ENCODE data around the gene LGMN. TPM values are rescaled to one million over a fixed set of nuclear protein-coding genes. Genes with fewer than 3 reads are reported as not detected.

The LGMN gene
- total and polyA plus RNA-seq, 2 donors (not counting 1 experiment from before 2014, with no cell fraction given), result 17.6 to 21.1 TPM

GRCh38 chr14:92717571-92718042 is 30.8 kb downstream of the LGMN start:
- no peak overlapping the region for H3K9ac ChIP-seq (ENCODE audit: low read length)
- no peaks in the 10 kb centered on the region for H3K79me2 ChIP-seq (ENCODE audit: control insufficient read depth, insufficient read depth, low read length)
- no peak for DNase-seq
- Mint-ChIP-seq H3K9me3 (ENCODE audit: insufficient read depth) (no peaks in the 10 kb centered on the region), H3K27ac (no peak overlapping the region), H3K27me3 (no peaks in the 10 kb centered on the region), H3K4me1 (peaks cover 2% of the 10 kb centered on the region), H3K4me3 (no peak overlapping the region)
- TF ChIP-seq EZH2 (IDR thresholded peaks at IDR 0.05; ENCODE audit: borderline replicate concordance, insufficient read depth, low read depth, low read length, poor library complexity, severe bottlenecking), result no peak
- TF ChIP-seq CTCF (IDR thresholded peaks at IDR 0.05), result no peak
- H3K9me3 ChIP-seq (ENCODE audit: control extremely low read depth in 1 of 3, control insufficient read depth in 2 of 3, insufficient read depth in 1 of 3, low read length in 2 of 3), result no peaks in the 10 kb centered on the region
- ChIA-PET CTCF (interaction anchor here (1.0 to 17.0 kb wide), 4 partner anchors 9 to 69 kb away, joined by 3 to 337 read pairs (median 6); partner anchors contain the start of gene GOLGA5), POLR2A (interaction anchor here (0.5 kb wide), 1 partner anchor 174 kb away, joined by 3 read pairs; no protein-coding TSS in a partner anchor)
- WGBS (ENCODE audit: insufficient coverage), result 85% methylated on average over 10 of the region's 11 CpGs
- H3K36me3 ChIP-seq (replicated peaks in 1 of 2; ENCODE audit: control extremely low read depth in 1 of 2, control insufficient read depth in 1 of 2, extremely low read depth in 1 of 2, insufficient read depth in 2 of 2, low read length in 1 of 2), result peaks cover 0 to 10% of the 10 kb centered on the region in 2 experiments
- H3K4me1 ChIP-seq (ENCODE audit: control insufficient read depth in 2 of 2, insufficient read depth in 2 of 2, low read length in 2 of 2), result no peaks in the 10 kb centered on the region
- H3K4me2 ChIP-seq (replicated peaks; ENCODE audit: low read depth, low read length, poor library complexity, severe bottlenecking), result no peak overlapping the region
- no peak overlapping the region for H2AFZ ChIP-seq (ENCODE audit: insufficient read depth, low read depth, low read length, poor library complexity, severe bottlenecking)
- no peaks in the 10 kb centered on the region for H4K20me1 ChIP-seq (ENCODE audit: control insufficient read depth, insufficient read depth, low read length, poor library complexity, severe bottlenecking)
- H3K27me3 ChIP-seq (replicated peaks in 1 of 4; ENCODE audit: control extremely low read depth in 1 of 4, control insufficient read depth in 3 of 4, insufficient read depth in 4 of 4, low read length in 3 of 4), result no peaks in the 10 kb centered on the region
- intact Hi-C loops (cut with micrococcal nuclease), result no loop called here
- no peak overlapping the region for H3K27ac ChIP-seq (ENCODE audit: low read length in 2 of 2)
- H3K4me3 ChIP-seq (ENCODE audit: control extremely low read depth in 1 of 5, extremely low read depth in 1 of 5, insufficient read depth in 1 of 5, low read depth in 2 of 5, low read length in 4 of 5), result no peak overlapping the region
- no peak for ATAC-seq (ENCODE audit: low read depth)

GRCh38 chr14:92716131-92716530 is 32.3 kb downstream of the LGMN start:
- ATAC-seq (ENCODE audit: low read depth) (no peak), DNase-seq (no peak)
- Histone ChIP-seq H3K27ac (ENCODE audit: low read length in 2 of 2) (no peak overlapping the region), H3K4me3 (ENCODE audit: control extremely low read depth in 1 of 5, extremely low read depth in 1 of 5, insufficient read depth in 1 of 5, low read depth in 2 of 5, low read length in 4 of 5) (no peak overlapping the region), H3K9ac (ENCODE audit: low read length) (no peak overlapping the region), H3K27me3 (replicated peaks in 1 of 4; ENCODE audit: control extremely low read depth in 1 of 4, control insufficient read depth in 3 of 4, insufficient read depth in 4 of 4, low read length in 3 of 4) (no peaks in the 10 kb centered on the region), H3K4me2 (replicated peaks; ENCODE audit: low read depth, low read length, poor library complexity, severe bottlenecking) (no peak overlapping the region), H4K20me1 (ENCODE audit: control insufficient read depth, insufficient read depth, low read length, poor library complexity, severe bottlenecking) (no peaks in the 10 kb centered on the region), H3K9me3 (ENCODE audit: control extremely low read depth in 1 of 3, control insufficient read depth in 2 of 3, insufficient read depth in 1 of 3, low read length in 2 of 3) (no peaks in the 10 kb centered on the region), H3K79me2 (ENCODE audit: control insufficient read depth, insufficient read depth, low read length) (no peaks in the 10 kb centered on the region), H3K36me3 (replicated peaks in 1 of 2; ENCODE audit: control extremely low read depth in 1 of 2, control insufficient read depth in 1 of 2, extremely low read depth in 1 of 2, insufficient read depth in 2 of 2, low read length in 1 of 2) (peaks cover 0 to 18% of the 10 kb centered on the region in 2 experiments), H3K4me1 (ENCODE audit: control insufficient read depth in 2 of 2, insufficient read depth in 2 of 2, low read length in 2 of 2) (no peaks in the 10 kb centered on the region), H2AFZ (ENCODE audit: insufficient read depth, low read depth, low read length, poor library complexity, severe bottlenecking) (no peak overlapping the region)
- H3K27ac Mint-ChIP-seq, result no peak overlapping the region
- intact Hi-C loops (cut with micrococcal nuclease), result no loop called here
- H3K27me3 Mint-ChIP-seq, result no peaks in the 10 kb centered on the region
- POLR2A ChIA-PET, result no interaction called here
- no peak for TF ChIP-seq EZH2 (IDR thresholded peaks at IDR 0.05; ENCODE audit: borderline replicate concordance, insufficient read depth, low read depth, low read length, poor library complexity, severe bottlenecking)
- TF ChIP-seq CTCF (IDR thresholded peaks at IDR 0.05), result no peak
- WGBS (ENCODE audit: insufficient coverage), result over 99% methylated on average over 10 of the region's 10 CpGs
- CTCF ChIA-PET, result interaction anchor here (17.0 kb wide), 1 partner anchor 71 kb away, joined by 337 read pairs; the partner anchor contains the start of gene GOLGA5
- H3K4me3 Mint-ChIP-seq, result no peak overlapping the region
- H3K4me1 Mint-ChIP-seq, result no peaks in the 10 kb centered on the region
- no peaks in the 10 kb centered on the region for H3K9me3 Mint-ChIP-seq (ENCODE audit: insufficient read depth)

All from B cell (primary cell).